Fibroblast of mammary gland (primary cell): ENCODE data around the gene WASF2.
"Not testable (repeated sequence)": the region's sequence is repeated elsewhere in the genome, so short reads cannot be mapped to it uniquely, and the experiment has no call there.

Experiments
- DNase-seq: peaks from one replicate; pipeline ENCODE4 v3.0.0-alpha.2; 2010; ENCODE audit warnings: low read depth
- H3K4me3 ChIP-seq: 2 replicates; pipeline ENCODE4 v1.5.1; 2011; ENCODE audit warnings: low read depth, mild to moderate bottlenecking, low read length, moderate library complexity; ENCODE audit not compliant: control insufficient read depth
- TF ChIP-seq, protein P1 (sequence below): conservative IDR thresholded peaks from 2 replicates; pipeline ENCODE4 v1.5.1; 2011; ENCODE audit warnings: low read depth, low read length, inconsistent platforms; ENCODE audit not compliant: control insufficient read depth, insufficient read depth

The WASF2 gene

DNA sequence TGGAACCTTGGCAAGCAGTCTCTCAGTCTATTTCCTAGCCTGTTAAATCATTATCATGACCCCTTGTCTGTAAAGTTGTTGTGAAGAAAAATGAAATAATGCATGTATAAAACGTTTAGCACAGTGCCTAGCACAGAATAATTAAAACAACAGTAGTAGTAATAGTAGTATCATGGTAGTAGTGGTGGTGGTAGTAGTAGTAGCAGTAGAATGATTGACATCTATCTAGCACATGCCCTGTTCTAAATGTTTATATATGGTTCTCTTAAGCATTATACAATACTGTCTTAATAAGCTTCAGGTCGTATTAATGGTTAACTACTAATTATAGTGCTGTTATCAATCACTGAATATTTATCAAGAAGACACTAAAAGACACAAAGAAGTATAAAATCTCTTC lies 50.8 kb downstream of the WASF2 start:
- no peak overlapping the region for H3K4me3 ChIP-seq
- TF ChIP-seq, protein P1, sequence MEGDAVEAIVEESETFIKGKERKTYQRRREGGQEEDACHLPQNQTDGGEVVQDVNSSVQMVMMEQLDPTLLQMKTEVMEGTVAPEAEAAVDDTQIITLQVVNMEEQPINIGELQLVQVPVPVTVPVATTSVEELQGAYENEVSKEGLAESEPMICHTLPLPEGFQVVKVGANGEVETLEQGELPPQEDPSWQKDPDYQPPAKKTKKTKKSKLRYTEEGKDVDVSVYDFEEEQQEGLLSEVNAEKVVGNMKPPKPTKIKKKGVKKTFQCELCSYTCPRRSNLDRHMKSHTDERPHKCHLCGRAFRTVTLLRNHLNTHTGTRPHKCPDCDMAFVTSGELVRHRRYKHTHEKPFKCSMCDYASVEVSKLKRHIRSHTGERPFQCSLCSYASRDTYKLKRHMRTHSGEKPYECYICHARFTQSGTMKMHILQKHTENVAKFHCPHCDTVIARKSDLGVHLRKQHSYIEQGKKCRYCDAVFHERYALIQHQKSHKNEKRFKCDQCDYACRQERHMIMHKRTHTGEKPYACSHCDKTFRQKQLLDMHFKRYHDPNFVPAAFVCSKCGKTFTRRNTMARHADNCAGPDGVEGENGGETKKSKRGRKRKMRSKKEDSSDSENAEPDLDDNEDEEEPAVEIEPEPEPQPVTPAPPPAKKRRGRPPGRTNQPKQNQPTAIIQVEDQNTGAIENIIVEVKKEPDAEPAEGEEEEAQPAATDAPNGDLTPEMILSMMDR = no peak
- DNase-seq = no peak

DNA sequence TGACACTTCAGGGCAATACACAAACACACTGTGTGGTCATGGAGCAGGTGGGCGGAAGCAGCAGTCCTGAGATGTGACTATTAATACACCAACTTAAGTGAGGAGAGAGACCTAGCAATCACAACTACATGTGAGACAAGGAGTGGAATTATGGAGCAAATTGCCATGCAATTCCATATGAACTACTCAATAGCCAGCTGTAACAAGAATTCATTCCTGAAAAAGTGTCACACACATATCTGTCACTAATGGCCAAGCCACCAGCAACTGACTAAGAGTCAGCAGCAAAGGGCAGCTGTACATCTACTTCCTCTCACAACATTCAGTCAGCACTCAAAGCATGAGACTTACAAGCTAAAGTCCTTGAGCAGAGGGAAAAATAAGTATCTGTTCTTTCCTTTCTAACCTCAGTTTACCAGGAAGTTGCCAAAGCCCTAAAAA lies 51.3 kb downstream of the WASF2 start:
- no peak overlapping the region for H3K4me3 ChIP-seq
- TF ChIP-seq, protein P1 = no peak
- no peak for DNase-seq

DNA sequence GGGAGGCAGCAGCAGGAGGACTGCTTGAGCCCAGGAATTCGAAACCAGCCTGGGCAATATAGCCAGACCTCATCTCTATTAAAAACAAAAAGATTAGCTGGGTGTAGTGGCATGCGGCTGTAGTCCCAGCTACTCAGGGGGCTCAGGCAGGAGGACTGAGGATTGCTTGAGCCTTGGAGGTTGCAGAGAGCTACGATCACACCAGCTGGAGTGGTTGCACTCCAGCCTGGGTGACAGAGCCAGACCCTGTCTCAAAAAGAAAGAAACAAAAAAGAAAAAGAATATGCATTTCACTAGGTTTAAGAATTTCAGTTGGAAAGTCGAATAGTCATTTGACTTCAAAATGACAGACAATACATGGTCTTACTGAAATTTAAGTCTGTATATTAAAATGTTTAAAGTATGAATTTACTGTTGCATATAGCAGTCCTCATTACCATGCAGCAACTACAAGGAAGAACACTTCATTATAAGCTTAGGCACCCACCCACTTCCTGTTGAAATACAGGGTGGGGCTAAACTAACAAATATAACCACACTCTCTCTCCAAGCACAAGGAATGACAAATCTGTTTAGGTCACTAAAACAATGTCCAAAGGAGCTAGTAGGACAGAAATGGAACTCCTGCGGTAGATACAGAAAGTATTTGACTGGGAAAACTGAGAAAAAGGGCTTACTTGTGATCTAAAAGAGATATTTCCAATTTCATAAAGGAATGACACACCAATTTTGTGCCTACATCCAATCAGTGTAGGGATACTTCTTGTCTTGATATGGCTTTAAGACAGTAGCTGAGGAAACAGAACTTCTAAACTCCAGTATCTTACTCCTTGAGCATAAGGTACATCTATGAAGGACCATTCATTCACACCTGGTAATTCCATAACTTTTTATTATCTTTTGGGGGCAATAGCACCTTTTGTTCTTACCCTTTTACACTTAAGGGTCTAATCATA lies 53.5 kb downstream of the WASF2 start:
- TF ChIP-seq, protein P1 = no peak
- peak; percentile 63 for DNase-seq
- no peak overlapping the region for H3K4me3 ChIP-seq

DNA sequence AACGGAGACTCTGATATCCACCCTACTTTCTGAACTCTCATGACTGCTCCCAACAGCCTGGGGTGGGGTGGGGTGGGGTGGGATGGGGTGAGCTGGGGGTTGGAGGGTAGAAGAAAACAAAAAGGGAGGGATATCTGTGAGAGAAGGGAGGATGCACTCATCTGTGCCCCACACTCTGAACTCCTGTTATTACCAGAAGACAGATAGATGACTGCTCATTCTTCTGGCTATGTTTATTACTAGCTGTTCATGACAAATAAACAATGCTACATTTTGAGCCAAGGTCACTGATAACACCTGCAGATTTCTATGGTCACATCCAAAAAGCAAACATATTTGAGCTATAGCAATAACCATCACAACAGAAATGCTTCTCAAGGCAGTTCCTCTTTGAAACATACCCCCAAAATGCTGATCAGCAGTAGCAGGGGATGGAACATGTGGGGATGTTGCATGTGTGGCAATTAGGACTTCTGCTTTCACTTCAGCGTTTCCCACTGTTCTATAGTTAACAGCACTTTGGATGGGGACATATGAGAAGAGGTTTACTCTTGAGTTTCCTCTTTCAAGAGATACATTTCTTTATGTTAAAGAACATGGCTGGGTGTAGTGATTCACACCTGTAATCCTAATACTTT lies 54.3 kb downstream of the WASF2 start:
- DNase-seq = no peak

DNA sequence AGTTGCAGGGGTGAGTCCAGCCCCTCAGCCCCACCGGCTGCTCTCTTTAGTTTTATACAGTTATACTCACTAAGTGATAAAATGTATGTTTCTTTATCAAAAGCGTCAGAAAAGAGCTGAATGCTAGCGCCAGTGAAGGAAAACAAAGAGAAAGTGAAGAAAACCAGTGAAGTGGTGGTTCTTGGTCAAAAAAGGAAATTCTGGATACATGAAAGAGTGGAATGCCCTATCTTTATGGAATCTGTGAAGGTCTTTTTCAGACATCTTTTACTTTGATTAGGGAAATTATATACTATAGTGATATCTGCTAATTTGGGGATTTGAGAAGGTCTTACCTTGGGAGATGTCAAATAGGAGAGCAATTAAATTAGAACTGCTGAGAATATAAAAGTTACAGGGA lies 56.3 kb downstream of the WASF2 start:
- TF ChIP-seq, protein P1 = no peak
- H3K4me3 ChIP-seq = no peak overlapping the region
- DNase-seq = no peak

More for the DNA sequence above, 54.3 kb downstream of the WASF2 start:
- TF ChIP-seq, protein P1 = no peak
- no peak overlapping the region for H3K4me3 ChIP-seq

DNA sequence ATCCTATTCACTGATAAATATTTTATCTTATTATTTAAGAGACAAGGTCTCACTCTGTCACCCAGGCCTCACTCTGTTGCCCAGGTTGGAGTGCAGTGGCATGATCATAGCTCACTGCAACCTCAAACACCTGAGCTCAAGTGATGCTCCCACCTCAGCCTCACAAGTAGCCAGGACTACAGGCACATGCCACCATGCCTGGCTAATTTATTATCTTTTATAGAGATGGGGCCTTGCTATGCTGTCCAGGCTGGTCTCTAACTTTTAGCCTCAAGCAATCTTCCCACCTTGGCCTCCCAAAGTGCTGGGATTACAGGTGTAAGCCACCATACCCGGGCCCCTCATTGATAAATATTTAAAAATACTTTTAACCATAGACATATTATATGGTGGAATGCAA lies 57.2 kb downstream of the WASF2 start:
- not testable (repeated sequence) for DNase-seq, H3K4me3 ChIP-seq

DNA sequence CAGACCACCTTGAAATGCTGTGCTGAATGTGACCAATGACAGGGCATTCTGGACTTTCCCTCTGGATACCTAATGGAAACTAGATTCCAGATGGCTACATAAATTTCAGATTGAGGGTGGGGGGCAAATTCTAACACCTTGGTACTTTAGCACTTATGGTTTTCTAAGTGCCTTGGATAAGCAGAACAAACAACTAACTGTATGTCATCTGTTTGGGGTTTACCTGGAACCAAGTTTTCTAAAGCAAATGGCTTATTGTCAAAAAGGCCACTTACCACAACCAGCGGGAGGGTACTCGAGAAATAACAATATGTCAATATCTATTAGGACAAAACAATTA lies 58.4 kb downstream of the WASF2 start:
- DNase-seq = no peak
- no peak overlapping the region for H3K4me3 ChIP-seq
- TF ChIP-seq, protein P1 = no peak
